GM12801 (cell line): ENCODE data around the gene EARS2.

ENCODE experiments used
- CTCF ChIP-seq: IDR thresholded peaks from one replicate; pipeline ENCODE4 v1.5.1; 2011; ENCODE audit warnings: control low read depth; ENCODE audit not compliant: insufficient read length; ENCODE audit errors: extremely low read depth

EARS2 gene

DNA sequence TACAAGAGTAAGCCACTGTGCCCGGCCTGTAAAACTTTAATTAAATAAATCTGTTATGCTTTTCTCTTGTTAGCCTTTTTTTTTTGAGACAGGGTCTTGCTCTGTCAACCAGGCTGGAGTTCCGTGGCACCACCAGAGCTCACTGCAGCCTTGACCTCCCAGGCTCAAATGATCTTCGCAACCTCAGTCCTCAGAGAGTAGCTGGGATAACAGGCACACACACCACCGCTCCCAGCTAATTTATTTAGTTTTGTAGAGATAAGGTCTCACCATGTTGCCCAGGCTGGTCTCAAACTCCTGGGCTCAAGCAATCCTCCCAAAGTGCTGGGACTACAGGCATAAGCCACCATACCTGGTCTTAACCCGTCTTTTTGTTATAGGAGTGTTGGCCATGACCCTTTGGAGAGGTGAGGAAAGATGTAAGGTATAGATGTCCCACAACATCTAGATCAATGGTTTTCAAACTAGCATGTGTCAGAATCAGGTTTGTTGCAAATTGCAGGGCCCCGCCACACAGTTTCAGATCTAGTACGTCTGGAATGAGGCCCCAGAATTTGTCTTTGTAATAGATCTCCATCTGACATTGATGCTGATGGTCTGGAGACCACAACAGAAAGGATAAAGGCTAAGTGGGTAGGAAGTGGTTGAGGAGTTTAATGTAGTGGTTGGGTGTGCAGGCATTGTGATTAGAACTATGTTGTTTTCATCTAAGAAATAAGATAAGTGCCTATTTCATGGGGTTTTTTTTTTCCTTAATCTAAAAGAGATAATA, 42.6 kb downstream of the EARS2 start:
- no peak for TF ChIP-seq CTCF

GRCh38 chr16:23512168-23512695, 44.9 kb downstream of the EARS2 start:
- no peak for TF ChIP-seq CTCF

- no peak for TF ChIP-seq CTCF
Observed at GRCh38 chr16:23511731-23512130, 45.4 kb downstream of the EARS2 start.

DNA sequence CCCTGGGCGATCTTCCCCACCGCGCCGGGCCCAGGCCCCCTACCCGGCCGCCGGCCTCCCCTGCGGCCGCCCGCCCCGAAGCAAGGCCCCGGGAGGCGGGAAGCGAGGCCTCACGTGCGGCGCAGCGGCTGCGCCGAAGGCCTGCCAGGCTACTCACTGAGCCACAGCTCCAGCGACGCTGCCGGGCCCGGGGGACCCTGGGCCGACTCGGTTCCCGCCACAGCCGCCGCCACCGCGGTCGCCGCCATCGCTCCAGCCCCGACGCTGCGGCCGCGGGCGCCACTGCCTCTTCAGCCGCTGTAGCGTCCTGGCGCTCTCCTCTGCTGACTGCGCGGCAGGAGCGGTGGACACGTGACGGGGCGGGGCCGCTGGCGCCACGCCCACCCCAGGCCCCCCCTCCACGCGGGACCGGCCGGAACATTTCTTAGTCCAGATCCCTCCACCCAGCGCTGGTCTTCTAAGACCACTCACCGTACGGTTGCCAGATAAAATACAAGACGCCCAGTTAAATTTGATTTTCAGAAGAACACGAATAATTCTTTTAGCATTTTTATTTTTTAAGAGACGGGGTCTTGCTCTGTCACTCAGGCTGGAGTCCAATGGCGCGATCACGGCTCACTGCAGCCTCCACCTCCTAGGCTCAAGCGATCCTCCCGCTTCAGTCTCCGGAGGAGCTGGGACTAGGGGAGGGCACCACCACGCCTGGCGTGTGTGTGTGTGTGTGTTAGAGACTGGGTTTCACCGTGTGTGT, 46.8 kb downstream of the EARS2 start, which contains the start of gene GGA2:
Gene GGA2 (minus strand): TSS at position 331 of the 751 bp plus-strand sequence. CDS start 83 bp downstream, at position 248.
- no peak for TF ChIP-seq CTCF

GRCh38 chr16:23509782-23510163, 47.4 kb downstream of the EARS2 start:
- no peak for TF ChIP-seq CTCF

- no peak for TF ChIP-seq CTCF
Observed at GRCh38 chr16:23509441-23509754, 47.8 kb downstream of the EARS2 start.

DNA sequence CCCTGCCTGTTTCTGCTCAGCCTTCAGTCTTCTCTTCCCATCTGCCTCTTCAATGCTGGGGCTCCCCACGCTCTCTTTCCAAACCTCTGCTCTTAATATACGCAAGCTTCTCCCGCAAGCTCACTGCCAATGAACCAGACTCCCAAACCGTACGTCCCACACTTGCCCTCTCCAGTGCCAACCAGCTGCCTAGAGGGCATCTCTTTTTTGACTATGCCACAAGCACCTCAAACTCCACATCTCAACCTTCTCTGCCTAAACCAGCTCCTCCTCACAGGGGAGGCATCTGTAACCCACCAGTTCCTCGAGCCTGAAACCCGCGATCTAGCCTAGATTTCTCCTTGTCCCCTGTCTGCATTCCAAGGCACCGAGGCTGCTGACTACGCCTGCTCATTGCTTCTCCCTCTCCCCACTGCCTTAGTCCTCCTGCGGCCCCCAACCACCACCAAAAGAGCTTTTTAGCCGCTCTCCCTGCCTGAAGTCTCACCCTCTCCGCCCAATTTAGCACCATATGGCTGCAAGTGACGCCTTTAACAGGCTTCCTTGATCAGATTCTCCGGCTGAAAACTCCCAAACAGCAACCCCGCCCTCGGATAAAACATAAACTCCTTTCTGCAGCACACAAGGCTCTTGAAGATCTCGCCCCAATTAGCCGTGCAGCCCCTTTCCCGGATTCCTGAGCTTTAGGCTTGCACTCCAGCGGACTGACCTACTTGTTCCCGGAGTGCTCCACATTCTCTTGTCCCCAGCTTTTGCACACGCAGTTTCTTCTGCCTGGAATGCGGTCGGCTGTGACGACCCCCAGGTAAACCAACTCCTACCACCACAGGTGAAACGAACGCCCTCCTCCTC, 48.3 kb downstream of the EARS2 start:
- TF ChIP-seq CTCF = no peak
